ENCODE data around the gene SCAMP5.
A peak's percentile ranks its signal among the peaks of the same experiment; 100 is the strongest.

The SCAMP5 gene

DNA sequence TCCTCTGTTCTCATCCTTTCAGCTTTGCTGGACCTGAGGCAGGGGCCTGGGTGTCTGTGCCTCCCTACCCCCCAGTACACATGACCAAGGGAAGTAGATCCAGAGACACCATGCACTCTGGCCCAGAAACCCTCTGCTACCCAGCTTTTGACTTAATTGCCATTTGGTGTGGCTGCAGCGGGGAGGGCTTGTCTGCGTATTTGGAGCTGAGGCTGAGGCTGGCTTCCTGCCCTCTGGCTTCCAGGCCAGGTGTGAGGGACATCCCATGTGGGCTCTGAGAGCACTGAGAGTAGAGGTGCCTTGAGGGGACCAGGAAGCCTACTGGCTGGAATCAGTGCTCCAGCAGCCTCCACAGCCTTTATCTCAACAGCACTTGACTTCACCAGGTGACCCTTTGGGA is 54.9 kb downstream of the SCAMP5 start:
- no peak overlapping the region for H3K4me3 Mint-ChIP-seq
- H3K9me3 Mint-ChIP-seq, result no peaks in the 10 kb centered on the region
- peaks cover 12 to 20% of the 10 kb centered on the region in 2 donors for H3K4me1 Mint-ChIP-seq (ENCODE audit: low read depth in 2 of 2)
- H3K36me3 Mint-ChIP-seq (ENCODE audit: insufficient read depth), result peaks cover 10% of the 10 kb centered on the region
- no peaks in the 10 kb centered on the region for H3K27me3 Mint-ChIP-seq
- ATAC-seq (replicated peaks) (no peak), DNase-seq (no peak)
- H3K27ac Mint-ChIP-seq, result no peak overlapping the region

DNA sequence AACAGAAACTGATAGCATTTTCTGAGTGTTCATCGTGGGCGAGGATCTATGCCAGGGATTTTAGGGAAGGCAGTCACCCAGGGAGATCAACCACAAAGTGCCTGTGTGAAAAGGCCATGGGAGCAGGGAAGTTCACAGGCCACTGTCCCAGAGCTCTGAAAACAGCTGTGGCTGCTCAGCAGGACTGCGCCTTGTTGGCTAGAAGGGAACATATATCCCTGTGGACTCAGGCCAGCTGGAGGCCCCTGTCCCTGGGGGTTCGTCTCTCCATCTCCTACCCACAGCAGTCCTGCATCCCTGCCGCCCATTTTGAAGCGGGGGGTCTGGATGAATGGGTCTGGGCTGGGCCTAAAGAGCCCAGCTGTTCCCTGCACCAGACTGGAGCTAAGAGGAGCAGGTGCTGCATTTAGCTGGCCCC is 55.8 kb downstream of the SCAMP5 start:
- DNase-seq (no peak), ATAC-seq (replicated peaks) (no peak)
- Mint-ChIP-seq H3K9me3 (no peaks in the 10 kb centered on the region), H3K4me3 (no peak overlapping the region), H3K27me3 (no peaks in the 10 kb centered on the region), H3K27ac (peak overlapping the region in 1 of 2 donors; percentile 23), H3K4me1 (ENCODE audit: low read depth in 2 of 2) (peaks cover 7 to 16% of the 10 kb centered on the region in 2 donors), H3K36me3 (ENCODE audit: insufficient read depth) (peaks cover 10% of the 10 kb centered on the region)

DNA sequence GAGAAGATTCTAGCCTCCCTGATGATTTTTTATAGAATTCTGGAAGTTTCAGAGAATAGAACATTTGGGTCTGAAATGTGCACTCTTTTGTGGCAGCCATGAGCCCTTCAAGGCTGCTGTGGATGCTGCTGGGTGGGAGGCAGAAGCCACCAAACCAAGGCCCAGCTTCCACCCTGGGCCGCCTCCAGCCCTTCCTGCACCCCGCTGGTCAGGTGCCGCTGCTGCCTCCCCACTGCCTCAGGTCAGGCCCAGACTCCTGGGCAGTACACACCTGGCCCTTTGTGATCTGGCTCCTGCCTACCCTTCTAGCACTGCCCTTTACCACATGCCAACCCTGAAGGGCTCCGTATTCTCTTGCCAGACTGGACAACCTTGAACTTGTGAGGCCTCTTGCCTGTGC is 56.3 kb downstream of the SCAMP5 start:
- ATAC-seq (replicated peaks), result no peak
- H3K27ac Mint-ChIP-seq, result peak overlapping the region in 1 of 2 donors; percentile 7
- no peaks in the 10 kb centered on the region for H3K27me3 Mint-ChIP-seq
- H3K36me3 Mint-ChIP-seq (ENCODE audit: insufficient read depth), result peaks cover 10% of the 10 kb centered on the region
- H3K9me3 Mint-ChIP-seq, result no peaks in the 10 kb centered on the region
- DNase-seq, result no peak
- H3K4me1 Mint-ChIP-seq (ENCODE audit: low read depth in 2 of 2), result peaks cover 2 to 11% of the 10 kb centered on the region in 2 donors
- no peak overlapping the region for H3K4me3 Mint-ChIP-seq

DNA sequence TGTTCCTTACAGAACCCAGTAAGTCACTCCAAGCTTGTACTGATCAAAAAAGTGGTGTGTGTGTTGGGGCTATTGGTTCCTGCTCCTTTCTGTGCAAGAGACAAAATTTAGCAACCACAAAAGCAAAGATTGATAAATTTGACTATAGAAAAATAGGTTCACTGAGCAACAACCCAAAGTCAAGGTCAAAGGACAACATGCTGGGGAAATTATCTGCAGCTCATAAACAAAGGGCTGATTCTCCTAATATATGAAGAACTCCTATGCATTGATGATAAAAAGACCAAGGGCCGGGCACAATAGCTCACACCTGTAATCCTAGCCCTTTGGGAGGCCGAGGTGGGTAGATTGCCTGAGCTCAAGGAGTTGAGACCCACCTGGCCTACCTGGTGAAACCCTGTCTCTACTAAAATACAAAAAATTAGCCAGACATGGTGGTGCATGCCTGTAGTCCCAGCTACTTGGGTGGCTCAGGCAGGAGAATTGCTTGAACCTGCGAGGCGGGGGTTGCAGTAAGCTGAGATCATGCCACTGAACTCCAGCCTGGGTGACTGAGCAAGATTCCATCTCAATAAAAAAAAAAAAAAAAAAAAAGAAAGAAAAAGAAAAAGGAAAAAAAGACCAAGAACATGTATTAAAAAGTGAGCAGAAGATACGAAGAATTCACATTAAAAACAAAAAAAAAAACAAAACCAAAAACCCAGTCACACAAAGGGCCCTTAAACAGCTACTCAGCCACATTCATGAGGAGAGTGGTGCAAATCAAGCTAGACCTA is 57.8 kb downstream of the SCAMP5 start:
- peak overlapping the region in 1 of 2 donors; percentile 38 for H3K27ac Mint-ChIP-seq
- H3K4me1 Mint-ChIP-seq (ENCODE audit: low read depth in 2 of 2), result peaks cover 0 to 5% of the 10 kb centered on the region in 2 donors
- ATAC-seq (replicated peaks), result no peak
- no peaks in the 10 kb centered on the region for H3K27me3 Mint-ChIP-seq
- H3K4me3 Mint-ChIP-seq, result no peak overlapping the region
- no peak for DNase-seq
- peaks cover 10% of the 10 kb centered on the region for H3K36me3 Mint-ChIP-seq (ENCODE audit: insufficient read depth)
- H3K9me3 Mint-ChIP-seq, result no peaks in the 10 kb centered on the region

DNA sequence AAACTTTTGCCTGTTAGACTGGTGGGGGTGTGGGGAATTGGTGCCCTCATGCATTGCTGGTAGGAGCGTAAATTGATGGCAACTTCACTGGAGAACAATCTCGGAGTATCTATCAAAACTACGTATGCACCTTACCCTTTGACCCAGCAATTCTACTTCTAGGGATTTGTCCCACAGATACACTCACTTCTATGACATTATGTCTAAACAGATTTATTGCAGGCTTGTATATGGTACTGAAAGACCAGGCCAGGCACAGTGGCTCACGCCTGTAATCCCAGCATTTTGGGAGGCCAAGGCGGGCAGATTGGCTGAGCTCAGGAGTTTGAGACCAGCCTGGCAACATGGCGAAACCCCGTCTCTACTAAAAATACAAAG is 58.4 kb downstream of the SCAMP5 start:
- H3K4me3 Mint-ChIP-seq, result no peak overlapping the region
- H3K4me1 Mint-ChIP-seq (ENCODE audit: low read depth in 2 of 2), result peaks cover 0 to 4% of the 10 kb centered on the region in 2 donors
- H3K36me3 Mint-ChIP-seq (ENCODE audit: insufficient read depth), result peaks cover 10% of the 10 kb centered on the region
- peak overlapping the region in 1 of 2 donors; percentile 38 for H3K27ac Mint-ChIP-seq
- no peaks in the 10 kb centered on the region for H3K27me3 Mint-ChIP-seq
- DNase-seq (no peak), ATAC-seq (replicated peaks) (no peak)
- no peaks in the 10 kb centered on the region for H3K9me3 Mint-ChIP-seq

DNA sequence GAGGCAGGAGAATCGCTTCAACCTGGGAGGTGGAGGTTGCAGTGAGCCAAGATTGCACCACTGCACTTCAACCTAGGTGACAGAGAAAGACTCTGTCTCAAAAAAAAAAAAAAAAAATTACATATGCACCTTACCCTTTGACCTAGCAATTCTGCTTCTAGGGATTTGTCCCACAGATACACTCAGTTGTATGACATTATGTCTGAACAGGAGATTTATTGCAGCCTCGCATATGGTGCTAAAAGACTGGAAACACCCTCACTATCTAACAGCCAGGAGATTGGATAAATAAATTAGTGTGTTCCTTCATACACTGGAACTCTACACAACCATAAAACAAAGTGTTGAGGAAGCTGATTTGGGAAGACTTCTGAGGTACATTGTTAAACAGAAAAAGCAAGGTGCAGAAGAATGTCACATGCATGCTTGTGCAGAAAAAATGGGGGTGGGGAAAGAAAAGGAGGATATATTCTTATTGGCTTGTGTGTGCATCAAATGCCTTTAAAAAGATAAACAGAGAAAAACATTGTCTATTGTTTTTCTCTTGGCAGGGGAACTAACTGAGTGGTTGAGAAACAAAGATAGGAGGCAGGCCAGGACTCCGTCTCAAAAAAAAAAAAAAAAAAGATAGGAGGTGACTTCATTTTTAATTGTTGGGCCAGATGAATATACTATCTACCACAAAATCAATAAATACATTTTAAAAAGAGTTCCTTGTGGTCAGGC is 59.0 kb downstream of the SCAMP5 start:
- ATAC-seq (replicated peaks), result no peak
- no peaks in the 10 kb centered on the region for H3K9me3 Mint-ChIP-seq
- no peak for DNase-seq
- peaks cover 0 to 4% of the 10 kb centered on the region in 2 donors for H3K4me1 Mint-ChIP-seq (ENCODE audit: low read depth in 2 of 2)
- H3K4me3 Mint-ChIP-seq, result no peak overlapping the region
- H3K36me3 Mint-ChIP-seq (ENCODE audit: insufficient read depth), result peaks cover 10% of the 10 kb centered on the region
- peak overlapping the region in 1 of 2 donors; percentile 3 for H3K27ac Mint-ChIP-seq
- no peaks in the 10 kb centered on the region for H3K27me3 Mint-ChIP-seq

DNA sequence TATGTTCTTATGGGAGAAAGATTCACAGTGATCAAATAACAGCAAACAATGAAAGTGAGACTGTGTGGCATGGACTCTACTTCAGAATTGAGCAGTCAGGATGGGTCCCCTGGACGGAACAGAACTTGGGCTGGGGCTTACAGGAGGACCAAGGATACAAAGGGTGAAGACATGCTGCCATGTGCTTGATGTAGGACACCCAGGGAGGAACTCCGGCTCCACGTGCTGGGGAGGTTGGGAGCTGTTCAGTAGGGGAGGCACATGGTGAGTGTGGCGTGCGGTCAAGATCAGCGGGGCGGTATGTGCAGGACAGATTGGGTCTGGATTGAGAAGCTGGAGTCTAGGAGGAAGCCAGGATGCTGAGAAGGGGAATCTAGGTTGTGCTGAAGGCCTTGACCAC is 60.7 kb downstream of the SCAMP5 start:
- no peaks in the 10 kb centered on the region for H3K9me3 Mint-ChIP-seq
- DNase-seq (no peak), ATAC-seq (replicated peaks) (no peak)
- H3K27ac Mint-ChIP-seq, result no peak overlapping the region
- H3K27me3 Mint-ChIP-seq, result no peaks in the 10 kb centered on the region
- peaks cover 0 to 4% of the 10 kb centered on the region in 2 donors for H3K4me1 Mint-ChIP-seq (ENCODE audit: low read depth in 2 of 2)
- H3K4me3 Mint-ChIP-seq, result no peak overlapping the region
- peaks cover 10% of the 10 kb centered on the region for H3K36me3 Mint-ChIP-seq (ENCODE audit: insufficient read depth)

DNA sequence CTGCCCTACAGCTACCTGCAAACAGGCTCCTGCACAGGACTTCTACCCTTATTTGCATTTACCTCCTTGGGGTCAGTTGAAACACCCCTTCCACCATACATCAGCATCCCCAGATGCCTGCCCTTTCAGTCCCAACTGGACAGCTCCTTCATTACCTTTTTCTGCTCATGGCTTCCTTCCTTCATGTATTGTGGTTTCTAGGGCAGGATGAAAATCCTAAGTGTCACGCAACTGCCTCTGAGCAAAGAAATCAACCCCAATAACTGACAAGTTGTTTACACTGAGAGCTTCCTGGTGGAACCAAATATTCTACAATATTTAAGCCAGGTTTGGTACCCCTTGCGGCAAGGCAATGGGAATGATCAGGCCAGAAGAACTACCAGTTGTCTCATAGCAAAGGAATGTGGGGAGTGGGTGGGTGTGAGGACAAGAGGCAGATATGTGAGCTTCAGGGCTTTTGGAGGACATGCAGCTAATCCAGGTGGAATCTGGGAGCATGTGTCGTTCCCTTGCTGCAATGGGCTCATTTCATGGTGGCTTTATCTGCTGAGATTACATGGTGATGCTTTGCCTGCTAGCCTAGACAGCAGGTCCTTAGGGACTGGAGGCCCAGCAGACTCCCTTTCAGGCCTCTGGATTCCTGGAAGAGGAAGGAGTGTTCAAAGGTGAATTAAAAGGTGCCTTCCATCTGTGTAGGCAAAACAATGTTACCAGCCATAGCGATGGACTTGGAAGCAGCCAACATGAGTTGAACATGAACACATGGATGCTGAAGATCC is 63.0 kb downstream of the SCAMP5 start:
- DNase-seq (no peak), ATAC-seq (replicated peaks) (no peak)
- Mint-ChIP-seq H3K9me3 (no peaks in the 10 kb centered on the region), H3K4me1 (ENCODE audit: low read depth in 2 of 2) (peaks cover 0 to 4% of the 10 kb centered on the region in 2 donors), H3K27me3 (no peaks in the 10 kb centered on the region), H3K4me3 (no peak overlapping the region), H3K36me3 (ENCODE audit: insufficient read depth) (peaks cover 5% of the 10 kb centered on the region), H3K27ac (no peak overlapping the region)

DNA sequence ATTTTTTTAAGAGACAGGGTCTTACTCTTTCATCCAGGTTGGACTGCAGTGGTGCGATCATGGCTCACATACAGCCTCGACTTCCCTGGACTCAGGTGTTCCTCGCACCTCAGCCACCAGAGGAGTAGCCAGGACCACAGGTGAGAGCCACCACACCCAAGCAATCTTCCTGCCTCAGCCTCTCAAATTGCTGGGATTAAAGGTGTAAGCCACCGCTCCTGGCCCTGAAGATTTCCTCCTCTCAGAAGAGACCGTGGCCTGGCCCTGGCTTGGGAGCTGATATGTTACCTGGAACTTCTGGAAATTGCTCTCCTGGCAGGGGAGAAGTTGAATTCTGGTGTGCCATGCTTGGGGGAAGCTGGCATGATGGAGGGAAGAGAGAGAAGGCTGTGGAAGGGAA is 64.2 kb downstream of the SCAMP5 start:
- no peak overlapping the region for H3K27ac Mint-ChIP-seq
- H3K27me3 Mint-ChIP-seq, result no peaks in the 10 kb centered on the region
- H3K36me3 Mint-ChIP-seq (ENCODE audit: insufficient read depth), result no peaks in the 10 kb centered on the region
- ATAC-seq (replicated peaks) (no peak), DNase-seq (no peak)
- H3K4me1 Mint-ChIP-seq (ENCODE audit: low read depth in 2 of 2), result peaks cover 0 to 4% of the 10 kb centered on the region in 2 donors
- H3K9me3 Mint-ChIP-seq, result no peaks in the 10 kb centered on the region
- H3K4me3 Mint-ChIP-seq, result no peak overlapping the region

DNA sequence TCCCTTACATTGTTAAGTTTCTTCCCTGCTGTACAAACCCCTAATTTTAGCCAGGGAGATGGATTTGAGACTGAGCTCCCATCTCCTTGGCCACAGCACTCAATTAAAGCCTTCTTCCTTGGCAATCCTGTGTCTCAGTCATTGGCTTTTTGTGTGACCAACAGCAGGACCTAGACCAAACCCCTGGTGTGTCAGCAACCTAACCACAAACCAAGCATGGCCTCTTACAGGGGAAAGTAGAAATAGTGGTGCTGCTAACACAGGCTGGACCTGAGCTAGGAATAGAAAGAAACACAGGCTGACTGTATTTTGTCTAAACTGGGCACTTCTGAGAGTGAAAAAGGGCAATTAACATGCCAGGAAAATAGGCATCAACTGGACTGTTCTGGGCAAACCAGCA is 65.9 kb downstream of the SCAMP5 start:
- DNase-seq, result no peak
- H3K27me3 Mint-ChIP-seq, result no peaks in the 10 kb centered on the region
- H3K36me3 Mint-ChIP-seq (ENCODE audit: insufficient read depth), result peaks cover 3% of the 10 kb centered on the region
- ATAC-seq (replicated peaks), result no peak
- peak overlapping the region; percentile 38 to 51 for H3K27ac Mint-ChIP-seq
- no peak overlapping the region for H3K4me3 Mint-ChIP-seq
- H3K9me3 Mint-ChIP-seq, result no peaks in the 10 kb centered on the region
- peaks cover 13 to 14% of the 10 kb centered on the region in 2 donors for H3K4me1 Mint-ChIP-seq (ENCODE audit: low read depth in 2 of 2)

DNA sequence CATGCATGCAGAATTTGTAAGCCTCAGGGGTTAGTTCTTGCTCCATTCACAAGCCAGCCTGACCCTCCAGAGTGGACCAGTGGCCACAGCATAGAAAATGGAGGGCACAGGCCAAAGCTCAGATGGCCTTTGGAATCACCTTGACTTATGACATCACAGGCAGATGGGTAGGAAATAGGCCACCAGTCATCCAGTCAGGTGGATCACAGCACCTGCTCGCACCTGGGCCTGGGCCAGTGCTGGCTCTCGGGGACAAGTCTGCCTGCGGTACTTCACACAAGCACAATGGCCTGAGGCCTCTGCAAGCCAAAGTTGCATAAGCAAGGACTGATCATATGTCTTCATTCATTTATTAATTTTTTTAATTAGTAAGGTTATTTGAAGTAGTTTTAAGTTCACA is 67.3 kb downstream of the SCAMP5 start:
- Mint-ChIP-seq H3K27ac (no peak overlapping the region), H3K4me3 (no peak overlapping the region), H3K27me3 (no peaks in the 10 kb centered on the region), H3K36me3 (ENCODE audit: insufficient read depth) (peaks cover 9% of the 10 kb centered on the region), H3K4me1 (ENCODE audit: low read depth in 2 of 2) (peaks cover 25% of the 10 kb centered on the region in 2 donors), H3K9me3 (no peaks in the 10 kb centered on the region)
- ATAC-seq (replicated peaks) (no peak), DNase-seq (no peak)

DNA sequence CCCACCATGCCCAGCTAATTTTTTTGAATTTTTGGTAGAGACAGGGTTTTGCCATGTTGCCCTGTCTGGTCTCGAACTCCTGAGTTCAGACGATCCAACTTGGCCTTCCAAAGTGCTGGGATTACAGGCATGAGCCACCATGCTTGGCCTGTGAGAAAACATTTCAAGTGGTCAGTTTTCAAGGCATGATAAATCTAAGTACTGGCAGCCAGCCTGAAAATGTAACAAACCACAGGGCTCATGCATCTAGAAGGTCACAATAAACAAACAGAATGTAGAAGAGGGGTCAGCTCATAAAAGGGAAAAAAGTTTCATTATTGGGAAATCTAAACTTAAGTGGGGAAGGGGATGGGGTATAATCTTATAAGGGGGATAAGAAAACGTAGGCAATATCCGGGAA is 68.0 kb downstream of the SCAMP5 start:
- ATAC-seq (replicated peaks) (no peak), DNase-seq (no peak)
- Mint-ChIP-seq H3K27ac (peak overlapping the region in 1 of 2 donors; percentile 28), H3K4me1 (ENCODE audit: low read depth in 2 of 2) (peaks cover 25 to 28% of the 10 kb centered on the region in 2 donors), H3K27me3 (no peaks in the 10 kb centered on the region), H3K9me3 (no peaks in the 10 kb centered on the region), H3K36me3 (ENCODE audit: insufficient read depth) (peaks cover 9% of the 10 kb centered on the region), H3K4me3 (no peak overlapping the region)

DNA sequence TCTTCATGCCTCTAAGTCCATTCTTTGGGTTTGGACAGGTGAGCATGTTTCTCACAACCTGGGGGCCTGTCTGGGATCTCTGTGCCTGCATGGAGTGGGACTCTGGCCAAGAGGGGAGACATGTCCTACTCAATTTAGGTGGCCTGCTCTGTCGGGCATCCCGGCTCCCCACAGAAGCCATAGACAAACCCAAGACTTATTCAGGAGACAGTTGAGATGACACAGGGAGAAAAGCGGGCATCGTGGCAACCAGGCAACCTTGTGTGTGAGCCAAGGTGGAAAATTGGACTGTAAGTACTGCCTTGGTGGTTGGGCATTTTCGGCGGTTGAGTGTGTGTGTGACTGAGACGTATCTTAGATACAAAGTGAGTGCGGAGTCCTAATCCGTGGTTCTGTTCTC is 68.5 kb downstream of the SCAMP5 start:
- DNase-seq (no peak), ATAC-seq (replicated peaks) (no peak)
- H3K4me3 Mint-ChIP-seq, result no peak overlapping the region
- no peaks in the 10 kb centered on the region for H3K27me3 Mint-ChIP-seq
- peaks cover 25 to 31% of the 10 kb centered on the region in 2 donors for H3K4me1 Mint-ChIP-seq (ENCODE audit: low read depth in 2 of 2)
- H3K27ac Mint-ChIP-seq, result no peak overlapping the region
- peaks cover 9% of the 10 kb centered on the region for H3K36me3 Mint-ChIP-seq (ENCODE audit: insufficient read depth)
- H3K9me3 Mint-ChIP-seq, result no peaks in the 10 kb centered on the region

Data from effector memory CD8-positive, alpha-beta T cell (primary cell).